ENCODE results near the gene PIP5K1A.

The PIP5K1A gene

DNA sequence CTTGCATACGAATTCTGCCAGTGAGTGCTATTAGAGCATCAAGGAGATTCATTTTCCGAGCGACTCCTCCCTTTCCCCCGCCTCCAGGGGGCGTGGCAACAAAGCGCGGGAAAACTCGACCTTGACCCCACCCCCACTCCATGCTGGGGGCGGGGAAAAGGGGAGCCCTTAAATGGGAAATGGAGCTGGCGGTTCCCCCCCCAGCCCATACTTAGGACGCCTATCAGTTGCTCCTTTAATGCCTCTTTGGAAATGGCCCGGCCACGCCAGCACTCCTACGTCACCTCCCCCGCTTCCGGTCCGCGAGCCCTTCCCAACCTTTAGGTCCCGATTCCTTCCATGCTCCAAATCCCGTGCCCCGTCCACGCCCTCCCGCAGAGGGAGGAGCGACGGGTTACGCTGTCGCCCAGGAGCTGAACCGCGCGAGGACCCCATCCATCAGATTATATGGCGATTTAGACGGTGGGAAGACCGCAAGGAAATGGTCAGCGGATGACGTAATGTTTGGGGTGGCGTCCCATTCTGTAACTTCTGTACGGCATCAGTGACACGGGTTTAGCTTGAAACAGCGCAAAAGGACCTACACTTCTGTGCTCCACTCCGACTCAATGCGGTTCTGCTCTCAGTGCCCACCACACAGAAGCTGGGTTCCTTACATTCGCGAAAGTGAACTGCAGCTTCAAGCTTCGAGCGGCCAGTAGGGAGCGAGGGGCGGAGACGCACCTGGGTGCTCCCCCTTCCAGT is 83.0 kb downstream of the PIP5K1A start:
- Histone ChIP-seq H2AFZ (ENCODE audit: low read depth, low read length) (peak overlapping the region; percentile 91), H3K9me3 (ENCODE audit: low read length) (no peaks in the 10 kb centered on the region), H3K27me3 (ENCODE audit: insufficient read depth, low read length) (no peaks in the 10 kb centered on the region), H3K4me3 (ENCODE audit: low read length) (peak overlapping the region; percentile 93), H3K4me1 (ENCODE audit: insufficient read depth, low read length) (peaks cover 16% of the 10 kb centered on the region), H3K36me3 (ENCODE audit: insufficient read depth, low read length) (peaks cover 7% of the 10 kb centered on the region)

DNA sequence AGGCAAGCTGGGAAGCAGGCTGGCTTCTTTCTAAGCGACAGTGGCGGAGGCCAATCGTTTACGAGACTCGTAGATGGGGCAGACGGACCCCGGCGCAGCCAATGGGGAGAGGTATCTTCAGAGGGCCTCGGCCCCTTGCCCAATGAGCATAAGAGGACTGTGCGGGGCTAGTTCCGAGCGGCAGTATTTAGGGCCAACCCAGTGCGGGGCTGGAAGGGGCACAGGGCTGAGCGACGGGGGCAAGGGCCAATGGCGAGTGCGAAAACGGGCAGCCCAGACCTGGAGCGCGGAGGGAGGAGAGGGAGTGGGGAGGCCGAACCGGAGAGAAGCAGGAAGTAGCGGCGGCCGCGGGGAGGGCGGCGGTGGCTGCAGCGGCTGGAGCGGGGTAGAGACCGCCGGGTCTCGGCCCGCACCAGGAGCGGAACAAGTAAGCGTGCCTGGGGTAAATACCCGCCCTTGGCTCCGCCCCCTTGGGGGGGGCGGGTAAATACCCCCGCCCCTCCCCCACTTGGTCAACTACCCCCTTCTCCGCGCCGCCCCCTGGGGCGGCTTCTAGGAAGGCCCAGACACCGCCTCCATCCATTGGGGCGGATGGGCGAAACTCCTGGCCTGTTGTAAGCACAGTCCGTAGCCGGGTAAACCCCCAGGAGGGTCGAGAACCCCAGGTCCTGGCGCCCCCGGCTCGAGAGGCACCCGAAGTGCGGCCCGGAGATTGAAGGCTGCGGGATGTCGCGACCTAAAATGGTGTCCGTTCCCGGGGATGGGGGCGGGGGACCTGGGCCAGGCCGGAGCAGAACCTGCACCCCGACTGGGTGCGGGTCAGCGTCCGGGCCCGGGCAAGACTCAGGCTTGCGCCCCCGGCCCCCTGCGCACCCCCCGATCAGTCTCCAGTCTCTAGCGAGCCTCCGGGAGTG is 83.9 kb downstream of the PIP5K1A start, which contains the start of gene ZNF687:
Gene ZNF687 (plus strand): TSS at position 331 of the 914 bp plus-strand sequence. CDS start 3,993 bp downstream, outside the sequence.
- Histone ChIP-seq H2AFZ (ENCODE audit: low read depth, low read length) (peak within 1 kb of the TSS; percentile 91), H3K9me3 (ENCODE audit: low read length) (no peaks in the 10 kb centered on the region), H3K4me3 (ENCODE audit: low read length) (peak within 1 kb of the TSS; percentile 93), H3K27me3 (ENCODE audit: insufficient read depth, low read length) (no peaks in the 10 kb centered on the region), H3K4me1 (ENCODE audit: insufficient read depth, low read length) (peaks cover 16% of the 10 kb centered on the region), H3K36me3 (ENCODE audit: insufficient read depth, low read length) (peaks cover 15% of the 10 kb centered on the region)

DNA sequence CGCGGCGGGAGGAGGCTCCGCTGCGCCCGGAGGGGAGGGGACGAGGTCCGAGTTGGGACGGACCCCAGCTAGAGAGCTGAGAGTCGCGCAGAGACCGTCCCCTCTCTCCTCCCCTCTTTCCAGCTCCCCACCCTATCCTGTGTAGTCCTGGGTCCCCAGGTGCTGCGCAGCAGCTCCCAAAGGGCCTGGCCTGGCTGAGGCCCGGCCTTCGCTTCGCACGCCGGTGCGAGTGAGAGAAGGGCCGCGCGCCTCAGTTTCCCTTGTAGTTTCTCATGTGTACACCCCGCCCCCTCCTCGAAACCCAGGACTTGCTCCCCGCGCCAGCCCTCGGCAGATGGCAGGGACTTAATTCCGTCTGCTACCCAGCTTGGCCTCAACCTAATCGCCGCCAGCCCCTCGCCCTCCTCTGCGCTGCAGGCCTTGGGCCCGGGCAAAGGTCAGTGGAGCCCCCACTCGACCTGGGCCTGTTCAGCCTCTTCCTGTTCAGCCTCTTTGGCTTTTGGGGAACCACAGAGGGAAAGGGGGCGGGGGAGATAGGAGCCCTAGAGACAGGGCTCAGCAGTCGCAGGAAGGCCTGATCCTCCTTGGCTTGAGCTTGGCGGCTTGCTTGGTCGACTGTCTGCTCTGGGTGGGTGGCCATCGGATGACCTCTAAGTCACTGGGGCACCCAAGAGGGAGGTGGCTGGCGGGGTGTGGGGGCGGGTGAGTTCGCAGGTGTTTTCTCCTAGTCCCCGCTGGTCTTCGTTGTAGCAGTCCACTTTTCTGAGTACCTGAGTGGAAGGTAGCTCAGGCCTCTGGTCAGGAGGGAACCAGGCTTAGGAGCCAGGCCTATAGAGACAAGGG is 84.8 kb downstream of the PIP5K1A start:
- Histone ChIP-seq H3K27me3 (ENCODE audit: insufficient read depth, low read length) (no peaks in the 10 kb centered on the region), H3K36me3 (ENCODE audit: insufficient read depth, low read length) (peaks cover 24% of the 10 kb centered on the region), H3K4me1 (ENCODE audit: insufficient read depth, low read length) (peaks cover 16% of the 10 kb centered on the region), H3K9me3 (ENCODE audit: low read length) (no peaks in the 10 kb centered on the region), H3K4me3 (ENCODE audit: low read length) (peak overlapping the region; percentile 93), H2AFZ (ENCODE audit: low read depth, low read length) (peak overlapping the region; percentile 80)

DNA sequence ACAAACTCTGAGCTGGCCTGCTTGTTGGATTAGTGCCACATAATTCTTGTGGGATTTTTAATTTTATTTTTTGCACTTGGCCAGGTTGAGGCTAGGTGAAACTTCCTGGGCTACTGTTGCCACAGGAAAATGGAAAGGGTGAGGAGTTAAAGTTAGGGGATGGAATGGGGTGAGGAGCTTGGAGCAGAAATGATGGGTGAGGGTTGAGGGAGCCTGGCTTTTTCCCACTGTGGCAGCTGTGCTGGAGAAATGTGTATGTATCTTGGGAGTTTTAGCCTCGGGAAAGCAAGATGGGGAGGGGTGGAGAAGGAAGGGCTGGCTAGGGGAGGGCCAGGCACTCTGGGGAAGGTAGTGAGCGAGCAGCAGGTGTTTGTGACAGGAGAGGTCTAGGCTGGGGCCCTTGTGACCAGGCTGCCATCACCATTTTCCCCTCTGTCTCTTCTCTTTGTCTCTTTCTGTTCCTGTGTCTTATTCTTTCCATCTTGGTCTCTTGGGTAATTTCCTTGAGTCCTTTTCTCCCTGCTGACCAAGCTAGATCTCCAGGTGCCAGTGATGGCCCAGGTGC is 85.7 kb downstream of the PIP5K1A start:
- Histone ChIP-seq H3K4me3 (ENCODE audit: low read length) (peak overlapping the region; percentile 93), H3K9me3 (ENCODE audit: low read length) (no peaks in the 10 kb centered on the region), H3K4me1 (ENCODE audit: insufficient read depth, low read length) (peaks cover 16% of the 10 kb centered on the region), H2AFZ (ENCODE audit: low read depth, low read length) (no peak overlapping the region), H3K36me3 (ENCODE audit: insufficient read depth, low read length) (peaks cover 33% of the 10 kb centered on the region), H3K27me3 (ENCODE audit: insufficient read depth, low read length) (no peaks in the 10 kb centered on the region)

DNA sequence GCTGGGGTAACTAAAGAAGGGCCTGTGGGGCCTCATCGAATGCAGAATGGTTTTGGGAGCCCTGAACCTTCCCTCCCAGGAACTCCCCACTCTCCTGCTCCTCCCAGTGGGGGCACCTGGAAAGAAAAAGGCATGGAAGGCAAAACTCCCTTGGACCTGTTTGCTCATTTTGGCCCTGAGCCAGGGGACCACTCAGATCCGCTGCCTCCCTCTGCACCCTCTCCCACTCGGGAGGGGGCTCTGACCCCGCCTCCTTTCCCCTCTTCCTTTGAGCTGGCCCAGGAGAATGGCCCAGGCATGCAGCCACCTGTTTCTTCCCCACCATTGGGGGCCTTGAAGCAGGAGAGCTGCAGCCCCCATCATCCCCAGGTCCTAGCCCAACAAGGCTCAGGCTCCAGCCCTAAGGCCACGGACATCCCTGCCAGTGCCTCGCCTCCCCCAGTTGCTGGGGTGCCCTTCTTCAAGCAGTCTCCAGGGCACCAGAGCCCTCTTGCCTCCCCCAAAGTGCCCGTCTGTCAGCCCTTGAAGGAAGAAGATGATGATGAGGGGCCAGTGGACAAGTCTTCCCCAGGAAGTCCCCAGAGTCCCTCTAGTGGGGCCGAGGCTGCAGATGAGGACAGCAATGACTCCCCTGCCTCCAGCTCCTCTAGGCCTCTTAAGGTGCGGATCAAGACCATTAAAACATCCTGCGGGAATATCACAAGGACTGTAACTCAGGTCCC is 88.4 kb downstream of the PIP5K1A start:
- H2AFZ ChIP-seq (ENCODE audit: low read depth, low read length) = no peak overlapping the region
- H3K27me3 ChIP-seq (ENCODE audit: insufficient read depth, low read length) = no peaks in the 10 kb centered on the region
- no peaks in the 10 kb centered on the region for H3K9me3 ChIP-seq (ENCODE audit: low read length)
- H3K4me3 ChIP-seq (ENCODE audit: low read length) = no peak overlapping the region
- peaks cover 16% of the 10 kb centered on the region for H3K4me1 ChIP-seq (ENCODE audit: insufficient read depth, low read length)
- peaks cover 55% of the 10 kb centered on the region for H3K36me3 ChIP-seq (ENCODE audit: insufficient read depth, low read length)

DNA sequence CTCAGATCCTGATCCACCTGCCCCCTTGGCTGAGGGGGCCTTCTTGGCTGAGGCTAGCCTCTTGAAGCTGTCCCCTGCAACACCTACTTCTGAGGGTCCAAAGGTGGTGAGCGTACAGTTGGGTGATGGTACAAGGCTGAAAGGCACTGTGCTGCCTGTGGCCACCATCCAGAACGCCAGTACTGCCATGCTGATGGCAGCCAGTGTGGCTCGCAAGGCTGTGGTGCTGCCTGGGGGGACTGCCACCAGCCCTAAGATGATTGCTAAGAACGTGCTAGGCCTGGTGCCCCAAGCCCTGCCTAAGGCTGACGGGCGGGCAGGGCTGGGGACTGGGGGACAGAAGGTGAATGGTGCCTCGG is 89.0 kb downstream of the PIP5K1A start:
- peaks cover 16% of the 10 kb centered on the region for H3K4me1 ChIP-seq (ENCODE audit: insufficient read depth, low read length)
- H3K9me3 ChIP-seq (ENCODE audit: low read length) = no peaks in the 10 kb centered on the region
- H3K36me3 ChIP-seq (ENCODE audit: insufficient read depth, low read length) = peaks cover 60% of the 10 kb centered on the region
- H2AFZ ChIP-seq (ENCODE audit: low read depth, low read length) = no peak overlapping the region
- no peaks in the 10 kb centered on the region for H3K27me3 ChIP-seq (ENCODE audit: insufficient read depth, low read length)
- H3K4me3 ChIP-seq (ENCODE audit: low read length) = no peak overlapping the region

DNA sequence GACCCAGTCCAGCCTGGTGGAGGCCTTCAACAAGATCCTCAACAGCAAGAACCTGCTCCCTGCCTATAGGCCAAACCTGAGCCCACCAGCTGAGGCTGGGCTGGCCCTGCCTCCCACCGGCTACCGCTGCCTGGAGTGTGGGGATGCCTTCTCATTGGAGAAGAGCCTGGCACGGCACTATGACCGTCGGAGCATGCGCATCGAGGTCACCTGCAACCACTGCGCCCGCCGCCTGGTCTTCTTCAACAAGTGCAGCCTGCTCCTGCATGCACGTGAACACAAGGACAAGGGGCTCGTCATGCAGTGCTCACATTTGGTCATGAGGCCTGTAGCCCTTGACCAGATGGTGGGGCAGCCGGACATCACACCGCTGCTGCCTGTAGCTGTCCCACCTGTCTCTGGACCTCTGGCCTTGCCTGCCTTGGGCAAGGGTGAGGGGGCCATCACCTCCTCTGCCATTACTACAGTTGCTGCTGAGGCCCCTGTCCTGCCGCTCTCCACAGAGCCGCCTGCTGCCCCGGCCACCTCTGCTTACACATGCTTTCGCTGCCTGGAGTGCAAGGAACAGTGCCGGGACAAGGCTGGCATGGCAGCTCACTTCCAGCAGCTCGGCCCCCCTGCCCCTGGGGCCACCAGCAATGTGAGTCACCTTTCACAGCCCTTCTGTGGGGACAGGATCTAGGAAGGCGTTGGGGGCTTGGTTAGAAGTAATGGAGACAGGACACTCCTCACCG is 89.6 kb downstream of the PIP5K1A start:
- Histone ChIP-seq H3K4me3 (ENCODE audit: low read length) (no peak overlapping the region), H3K9me3 (ENCODE audit: low read length) (no peaks in the 10 kb centered on the region), H3K4me1 (ENCODE audit: insufficient read depth, low read length) (peaks cover 14% of the 10 kb centered on the region), H3K27me3 (ENCODE audit: insufficient read depth, low read length) (no peaks in the 10 kb centered on the region), H3K36me3 (ENCODE audit: insufficient read depth, low read length) (peaks cover 66% of the 10 kb centered on the region), H2AFZ (ENCODE audit: low read depth, low read length) (no peak overlapping the region)

DNA sequence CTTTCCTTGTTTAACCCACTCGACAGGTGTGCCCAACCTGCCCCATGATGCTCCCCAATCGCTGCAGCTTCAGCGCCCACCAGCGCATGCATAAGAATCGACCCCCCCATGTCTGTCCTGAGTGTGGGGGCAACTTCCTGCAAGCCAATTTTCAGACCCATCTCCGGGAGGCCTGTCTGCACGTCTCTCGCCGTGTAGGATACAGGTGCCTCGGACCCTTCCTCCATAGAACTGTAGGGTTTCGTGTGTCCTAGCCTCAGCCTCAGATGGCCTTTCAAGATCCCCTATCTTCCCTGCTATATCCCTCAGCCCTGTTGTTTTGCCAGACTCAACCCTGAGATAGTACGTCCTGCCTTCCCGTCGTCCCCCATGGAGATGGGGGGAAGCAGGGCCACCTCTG is 90.2 kb downstream of the PIP5K1A start:
- Histone ChIP-seq H3K36me3 (ENCODE audit: insufficient read depth, low read length) (peaks cover 71% of the 10 kb centered on the region), H3K4me1 (ENCODE audit: insufficient read depth, low read length) (peaks cover 8% of the 10 kb centered on the region), H3K27me3 (ENCODE audit: insufficient read depth, low read length) (no peaks in the 10 kb centered on the region)

DNA sequence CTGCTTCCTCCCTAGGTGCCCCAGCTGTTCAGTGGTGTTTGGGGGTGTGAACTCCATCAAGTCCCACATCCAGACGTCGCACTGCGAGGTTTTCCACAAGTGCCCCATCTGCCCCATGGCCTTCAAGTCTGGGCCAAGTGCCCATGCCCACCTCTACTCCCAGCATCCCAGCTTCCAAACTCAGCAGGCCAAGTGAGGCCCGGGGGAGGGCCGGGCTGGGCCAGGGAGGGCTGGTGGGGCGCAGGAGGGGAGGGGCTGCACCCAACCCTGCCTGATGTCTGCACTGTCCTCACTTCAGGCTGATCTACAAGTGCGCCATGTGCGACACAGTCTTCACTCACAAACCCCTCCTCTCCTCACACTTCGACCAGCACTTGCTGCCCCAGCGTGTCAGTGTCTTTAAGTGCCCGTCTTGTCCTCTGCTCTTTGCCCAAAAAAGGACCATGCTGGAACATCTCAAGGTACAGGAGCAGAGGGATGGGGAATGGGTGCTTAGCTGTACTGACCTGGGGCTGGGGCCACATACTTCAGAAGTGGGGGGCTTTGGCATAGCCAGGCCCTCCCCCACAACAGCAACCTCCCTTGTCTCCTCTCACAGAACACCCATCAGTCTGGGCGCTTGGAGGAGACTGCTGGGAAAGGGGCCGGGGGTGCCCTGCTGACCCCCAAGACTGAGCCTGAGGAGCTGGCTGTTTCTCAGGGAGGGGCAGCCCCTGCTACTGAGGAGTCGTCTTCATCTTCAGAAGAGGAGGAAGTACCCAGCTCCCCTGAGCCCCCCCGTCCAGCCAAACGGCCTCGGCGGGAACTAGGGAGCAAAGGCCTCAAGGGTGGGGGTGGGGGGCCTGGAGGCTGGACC is 91.0 kb downstream of the PIP5K1A start:
- H3K36me3 ChIP-seq (ENCODE audit: insufficient read depth, low read length) = peaks cover 78% of the 10 kb centered on the region
- no peaks in the 10 kb centered on the region for H3K9me3 ChIP-seq (ENCODE audit: low read length)
- no peaks in the 10 kb centered on the region for H3K27me3 ChIP-seq (ENCODE audit: insufficient read depth, low read length)
- H3K4me3 ChIP-seq (ENCODE audit: low read length) = no peak overlapping the region
- H2AFZ ChIP-seq (ENCODE audit: low read depth, low read length) = no peak overlapping the region
- peaks cover 4% of the 10 kb centered on the region for H3K4me1 ChIP-seq (ENCODE audit: insufficient read depth, low read length)

More for the DNA sequence above, 90.2 kb downstream of the PIP5K1A start:
- Histone ChIP-seq H3K4me3 (ENCODE audit: low read length) (no peak overlapping the region), H3K9me3 (ENCODE audit: low read length) (no peaks in the 10 kb centered on the region), H2AFZ (ENCODE audit: low read depth, low read length) (no peak overlapping the region)

DNA sequence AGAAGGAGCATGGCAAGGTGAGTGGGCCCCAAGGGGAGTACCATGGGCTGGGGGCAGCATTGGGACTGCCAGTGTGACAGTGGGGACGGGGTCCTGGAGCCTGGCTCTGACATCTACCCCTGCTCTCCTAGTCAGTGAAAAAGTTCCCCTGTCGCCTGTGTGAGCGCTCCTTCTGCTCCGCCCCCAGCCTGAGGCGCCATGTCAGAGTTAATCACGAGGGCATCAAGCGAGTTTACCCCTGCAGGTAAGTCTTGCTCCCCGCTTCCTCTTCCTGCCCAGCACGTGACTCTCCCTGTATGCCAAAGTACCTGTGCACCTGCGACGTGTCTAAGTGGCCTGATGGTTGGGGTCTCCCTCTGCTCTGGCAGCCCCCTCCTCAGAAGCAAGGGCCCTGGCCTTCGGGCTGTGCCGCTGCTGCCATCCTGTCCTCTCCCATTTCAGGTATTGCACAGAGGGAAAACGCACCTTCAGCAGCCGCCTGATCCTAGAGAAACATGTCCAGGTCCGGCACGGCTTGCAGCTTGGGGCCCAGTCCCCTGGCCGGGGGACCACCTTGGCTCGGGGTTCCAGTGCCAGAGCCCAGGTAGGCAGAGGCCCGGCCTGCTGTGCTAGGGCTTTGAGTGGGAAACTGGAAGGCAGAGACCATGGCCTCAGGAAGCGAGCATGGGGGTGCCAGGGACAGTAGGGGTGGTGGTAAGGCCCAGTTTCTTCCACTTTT is 91.8 kb downstream of the PIP5K1A start:
- peaks cover 78% of the 10 kb centered on the region for H3K36me3 ChIP-seq (ENCODE audit: insufficient read depth, low read length)
- H2AFZ ChIP-seq (ENCODE audit: low read depth, low read length) = no peak overlapping the region
- H3K4me1 ChIP-seq (ENCODE audit: insufficient read depth, low read length) = peaks cover 11% of the 10 kb centered on the region
- H3K4me3 ChIP-seq (ENCODE audit: low read length) = no peak overlapping the region
- no peaks in the 10 kb centered on the region for H3K27me3 ChIP-seq (ENCODE audit: insufficient read depth, low read length)
- H3K9me3 ChIP-seq (ENCODE audit: low read length) = no peaks in the 10 kb centered on the region

Measured in neuron (in vitro differentiated cells).